GM04504 (cell line): Measurements from ENCODE around the gene HPS4.
"Not testable (repeated sequence)": the region's sequence is repeated elsewhere in the genome, so short reads cannot be mapped to it uniquely, and the experiment has no call there.

Experiments
- DNase-seq: peaks from one replicate; pipeline ENCODE4 v3.0.0-alpha.2; 2012; ENCODE audit warnings: low read depth

The HPS4 gene

DNA sequence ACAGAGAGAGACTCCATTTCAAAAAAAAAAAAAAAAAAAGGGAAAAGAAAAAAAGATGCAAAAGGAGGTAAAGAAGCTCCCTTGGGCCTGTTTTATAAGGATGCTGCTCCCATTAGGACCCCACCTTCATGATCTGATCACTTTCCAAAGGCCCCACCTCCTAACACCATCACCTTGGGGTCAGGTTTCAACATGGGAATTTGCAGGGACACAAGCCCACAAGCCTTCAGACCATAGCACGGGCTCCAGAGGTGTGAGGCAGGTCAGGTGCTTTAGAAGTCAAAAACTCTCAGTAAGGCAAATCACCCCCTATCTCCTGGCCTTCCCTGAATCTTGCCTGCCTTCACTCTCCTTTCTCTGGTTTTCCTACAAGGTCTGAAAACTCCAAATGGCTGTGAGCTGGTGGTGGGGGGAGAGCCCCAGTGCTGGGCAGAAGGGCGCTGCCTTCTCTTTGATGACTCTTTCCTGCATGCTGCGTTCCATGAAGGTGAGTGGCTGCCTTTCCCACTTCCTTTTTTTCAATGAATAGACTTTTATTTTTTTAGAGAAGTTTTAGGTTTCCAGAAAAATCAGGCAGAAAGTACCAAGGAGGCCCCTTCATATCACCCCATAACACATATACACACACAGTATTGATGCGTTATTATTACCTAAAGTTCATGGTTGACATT, 41.4 kb downstream of the HPS4 start:
- DNase-seq: no peak

DNA sequence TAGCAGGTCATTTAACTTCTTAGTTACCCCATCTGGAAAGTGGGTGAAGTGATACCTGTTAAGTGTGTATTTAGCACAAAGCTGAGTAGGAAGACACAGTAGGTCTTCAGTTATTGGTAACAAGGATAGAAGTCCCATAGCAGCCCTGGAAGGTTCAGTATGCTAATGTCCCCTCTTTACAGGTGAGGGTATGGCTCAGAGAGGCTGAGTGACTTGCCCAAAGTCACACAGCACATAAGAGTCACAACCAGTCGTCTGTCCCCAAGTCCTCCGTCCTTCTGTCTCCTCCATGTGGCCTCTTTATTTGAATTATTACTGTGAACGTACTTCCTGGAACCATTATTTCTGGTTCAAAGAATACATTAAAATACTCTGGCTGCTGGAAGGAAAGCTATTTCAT, 44.0 kb downstream of the HPS4 start:
- DNase-seq: no peak

- DNase-seq: not testable (repeated sequence)
Observed at GRCh38 chr22:26438776-26439175, 44.8 kb downstream of the HPS4 start.

DNA sequence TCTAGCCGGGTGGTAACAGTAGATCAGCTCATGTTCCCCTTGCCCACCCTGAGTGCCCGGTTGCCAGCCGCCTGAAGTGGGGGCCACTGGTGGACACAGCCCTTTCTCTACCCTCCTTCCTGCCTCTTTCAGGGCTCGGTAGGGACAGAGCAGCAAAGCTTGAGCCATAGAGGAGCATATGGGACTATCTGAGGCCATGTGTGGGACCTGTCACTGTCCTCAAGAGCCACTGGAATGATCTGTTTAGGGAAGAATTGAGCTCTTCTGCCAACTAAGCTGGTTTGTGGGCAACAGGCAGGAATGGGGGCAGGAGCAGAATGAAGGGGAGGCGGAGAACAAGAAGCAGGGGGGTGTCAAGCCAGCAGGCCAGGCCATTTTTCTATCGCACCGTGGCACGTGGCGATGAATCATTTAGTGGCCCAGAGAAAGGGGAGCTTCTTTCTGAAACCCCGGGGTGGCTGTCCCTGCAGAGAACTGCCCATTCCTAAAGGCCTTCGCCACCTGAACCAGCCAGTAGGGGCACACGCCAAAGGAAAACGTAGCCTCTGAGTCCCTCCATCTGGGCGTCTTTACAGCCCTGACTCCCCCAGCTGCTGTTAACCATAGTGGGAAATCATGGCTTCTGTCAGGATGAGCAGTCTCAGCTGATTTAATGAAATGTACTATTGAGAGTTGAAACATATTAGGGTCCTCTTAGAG, 45.7 kb downstream of the HPS4 start:
- no peak for DNase-seq

DNA sequence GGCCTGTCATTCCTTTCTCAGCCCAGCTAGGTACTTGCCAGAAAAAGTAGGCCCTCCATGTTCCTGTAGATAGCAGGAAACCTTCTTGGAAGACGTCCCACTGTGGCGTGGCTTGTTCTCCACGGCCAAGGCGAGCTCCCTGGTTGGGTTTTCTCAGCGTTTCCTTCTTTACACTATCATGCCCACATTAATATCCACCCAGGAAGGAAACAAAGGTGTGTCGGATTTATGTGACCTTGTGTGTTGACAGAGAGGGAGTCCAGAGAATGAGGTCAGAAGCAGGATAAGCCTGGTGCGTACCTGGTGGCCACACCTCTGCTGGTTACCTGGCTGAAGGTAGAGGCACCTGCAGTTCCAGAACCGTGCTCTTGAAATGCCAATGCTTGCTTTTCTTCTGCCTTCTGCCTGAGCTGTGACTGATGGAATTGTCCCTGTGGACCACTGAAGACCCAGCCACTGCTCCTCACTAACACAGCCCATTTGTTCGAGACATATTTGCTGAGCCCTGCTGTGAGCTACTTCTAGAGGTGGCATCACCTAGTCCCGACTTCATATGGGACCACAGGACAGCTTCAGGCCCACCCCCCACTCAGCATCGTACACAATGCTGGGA, 46.6 kb downstream of the HPS4 start:
- no peak for DNase-seq

DNA sequence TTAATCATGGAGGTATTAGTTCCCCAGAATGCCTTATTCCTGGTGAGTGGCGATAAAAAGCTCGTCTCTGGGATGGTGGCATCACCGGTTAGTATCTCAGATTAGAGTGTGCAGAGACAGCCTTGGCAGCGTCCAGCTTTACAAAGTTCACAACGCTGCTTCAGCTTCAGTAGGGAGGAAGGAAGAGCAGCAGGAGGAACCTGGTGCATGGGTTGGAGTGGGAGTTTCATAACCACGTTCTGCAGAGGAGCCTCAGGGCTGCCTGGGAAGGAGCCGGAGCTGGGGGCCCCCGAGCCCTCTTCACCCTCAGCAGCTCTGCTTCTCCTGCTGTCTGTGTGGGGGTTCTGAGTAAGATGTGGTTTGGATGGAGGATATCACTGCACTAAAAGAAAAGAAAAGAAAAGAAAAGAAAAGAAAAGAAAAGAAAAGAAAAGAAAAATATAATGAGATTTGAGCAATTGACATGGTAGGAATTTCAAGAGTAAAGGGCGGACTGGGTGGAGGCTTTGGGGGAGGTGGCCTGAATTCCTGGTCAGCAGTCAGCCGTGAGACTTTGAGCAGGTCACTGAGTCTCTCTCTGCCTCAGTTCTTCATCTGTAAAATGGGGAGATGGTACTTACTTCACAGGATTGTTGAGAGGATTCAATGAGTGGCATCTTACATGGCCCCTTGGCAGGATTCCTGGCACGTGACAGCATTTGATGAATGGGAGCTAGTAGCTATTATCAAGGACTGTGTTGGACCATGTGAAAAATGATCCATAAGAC, 48.1 kb downstream of the HPS4 start:
- no peak for DNase-seq

- DNase-seq: no peak
Observed at GRCh38 chr22:26433805-26434204, 49.8 kb downstream of the HPS4 start.

GRCh38 chr22:26432619-26433311, 50.8 kb downstream of the HPS4 start:
- no peak for DNase-seq

DNA sequence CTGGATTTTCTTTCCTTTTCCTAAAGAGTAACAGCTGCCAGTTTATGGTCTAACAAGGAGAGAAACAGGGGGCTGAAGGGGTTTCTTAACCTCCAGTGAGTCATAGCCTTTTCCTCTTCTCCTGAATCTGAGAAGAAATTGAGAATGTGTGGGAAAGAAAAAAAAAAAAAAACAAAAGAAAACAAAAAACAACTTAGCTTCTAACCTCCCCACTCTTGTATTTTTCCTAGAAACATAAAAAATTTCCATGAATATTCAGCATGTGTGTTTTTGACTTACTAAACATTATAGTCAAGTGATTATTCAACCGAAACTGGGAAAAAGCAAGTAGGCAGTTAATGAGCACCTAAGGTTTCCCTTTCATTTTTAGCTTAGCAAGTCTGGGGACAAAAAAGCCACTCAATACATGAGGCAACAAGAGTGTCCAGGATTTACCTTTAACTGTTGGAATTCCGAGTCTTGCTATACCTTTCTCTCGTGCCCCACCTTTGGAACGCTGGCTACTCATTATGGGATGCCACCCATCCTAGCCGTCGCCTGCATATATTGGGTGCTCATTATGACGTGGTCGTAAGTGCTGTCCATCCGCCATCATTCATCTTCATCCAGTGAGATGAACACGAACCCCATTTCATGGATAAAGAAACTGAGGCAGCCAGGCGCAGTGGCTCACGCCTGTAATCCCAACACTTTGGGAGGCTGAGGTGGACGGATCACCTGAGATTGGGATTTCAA, 52.2 kb downstream of the HPS4 start:
- no peak for DNase-seq

DNA sequence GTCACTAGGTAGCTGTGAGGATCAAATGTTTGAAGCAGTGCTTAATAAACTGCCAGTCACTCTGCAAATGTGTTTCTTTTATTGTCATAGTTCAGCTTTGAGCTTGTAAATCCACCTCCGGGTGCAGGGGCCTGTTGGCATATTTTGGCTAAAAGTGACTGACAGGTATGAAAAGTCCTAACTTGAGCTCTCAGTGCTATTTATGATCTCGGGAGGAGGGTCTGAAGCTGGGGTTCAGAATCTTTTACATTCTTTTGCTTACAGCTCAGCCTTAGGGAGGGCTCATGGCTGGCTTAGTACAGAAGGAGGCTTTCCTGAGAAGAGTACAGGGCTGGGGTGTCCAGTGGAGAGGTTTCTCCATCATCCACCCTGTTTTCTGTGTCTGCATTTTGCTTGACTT, 53.0 kb downstream of the HPS4 start:
- no peak for DNase-seq

GRCh38 chr22:26429458-26430286, 53.9 kb downstream of the HPS4 start:
- no peak for DNase-seq

GRCh38 chr22:26428515-26429457, 54.8 kb downstream of the HPS4 start, which contains the start of gene ASPHD2:
Gene ASPHD2 (plus strand): TSS chr22:26429260. CDS start chr22:26433616, 4,356 bp downstream.
- DNase-seq: peak; percentile 23

DNA sequence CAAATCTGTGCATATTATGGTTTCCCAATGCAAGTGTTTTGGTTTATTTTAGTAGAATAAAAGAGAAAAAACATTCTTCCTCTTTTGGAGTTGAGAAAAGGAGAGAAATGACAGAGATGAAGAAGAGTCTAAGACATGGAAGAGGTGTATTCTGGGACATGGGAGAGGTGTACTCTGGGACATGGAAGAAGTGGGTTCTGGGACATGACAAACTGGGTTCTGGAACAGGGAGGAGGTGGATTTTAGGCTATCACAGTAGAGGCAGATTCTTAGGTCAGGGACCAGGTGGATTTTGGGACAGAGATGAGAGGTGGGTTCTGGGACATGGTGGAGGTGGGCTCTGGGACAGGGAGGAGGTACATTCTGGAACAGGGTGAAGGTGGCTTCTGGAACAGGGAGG, 56.7 kb downstream of the HPS4 start:
- DNase-seq: no peak

DNA sequence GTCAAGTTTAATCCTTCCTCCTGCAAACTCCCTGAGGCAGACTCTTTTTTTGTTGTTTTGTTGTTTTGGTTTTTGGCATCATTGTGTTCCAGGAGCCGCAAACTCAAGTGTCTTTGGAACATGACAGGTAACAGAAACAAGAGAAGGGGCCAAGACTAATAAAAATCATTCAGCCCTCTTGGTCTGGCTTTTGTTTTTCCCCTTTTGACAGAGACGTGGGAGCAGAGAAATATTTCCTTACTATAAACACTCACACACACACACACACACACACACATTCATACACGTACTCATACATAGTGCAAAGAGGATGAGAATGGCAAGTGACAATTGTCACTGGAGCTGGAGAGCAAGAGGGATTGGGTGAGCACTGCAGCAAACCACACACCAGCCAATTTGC, 65.0 kb downstream of the HPS4 start:
- DNase-seq: no peak

DNA sequence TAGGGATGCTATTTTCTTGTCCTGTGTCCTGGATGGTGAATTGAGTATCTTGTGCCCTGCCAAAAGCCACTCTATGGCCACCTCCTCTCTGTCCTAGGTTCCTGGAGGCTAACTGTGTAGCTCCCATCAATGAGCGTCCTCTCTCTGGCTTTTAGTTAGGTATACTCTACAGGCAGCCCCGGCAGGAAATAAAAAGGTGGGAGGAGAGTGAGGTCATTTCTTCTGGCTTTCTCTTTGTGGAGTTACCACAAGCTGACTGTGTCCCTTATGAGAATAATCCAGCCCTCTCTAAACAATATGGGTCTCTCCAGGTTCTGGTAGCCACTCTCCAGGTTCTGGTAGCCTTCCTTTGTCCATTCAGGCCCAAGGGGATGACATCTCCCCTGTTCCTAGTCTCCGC, 66.2 kb downstream of the HPS4 start:
- no peak for DNase-seq

- peak; percentile 41 for DNase-seq
Observed at GRCh38 chr22:26416670-26417276, 66.8 kb downstream of the HPS4 start.

GRCh38 chr22:26416256-26416655, 67.3 kb downstream of the HPS4 start:
- no peak for DNase-seq

DNA sequence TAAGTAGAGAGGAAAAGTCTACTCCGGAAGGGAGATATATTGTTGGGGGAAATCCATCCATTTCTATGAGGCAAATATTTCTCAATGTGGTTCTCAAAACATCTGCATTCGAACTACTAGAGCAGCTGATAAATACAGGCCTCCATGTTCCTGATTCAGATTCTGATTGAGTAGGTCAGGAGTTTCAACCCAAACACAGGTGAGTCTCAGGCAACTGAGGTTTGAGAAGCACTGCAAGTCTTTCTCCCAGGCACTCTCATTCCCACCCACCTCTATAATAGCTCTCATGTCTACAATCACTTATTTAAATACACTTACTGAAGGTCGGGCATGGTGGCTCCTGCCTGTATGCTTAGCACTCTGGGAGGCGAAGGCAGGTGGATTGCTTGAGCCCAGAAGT, 69.2 kb downstream of the HPS4 start:
- DNase-seq: no peak

DNA sequence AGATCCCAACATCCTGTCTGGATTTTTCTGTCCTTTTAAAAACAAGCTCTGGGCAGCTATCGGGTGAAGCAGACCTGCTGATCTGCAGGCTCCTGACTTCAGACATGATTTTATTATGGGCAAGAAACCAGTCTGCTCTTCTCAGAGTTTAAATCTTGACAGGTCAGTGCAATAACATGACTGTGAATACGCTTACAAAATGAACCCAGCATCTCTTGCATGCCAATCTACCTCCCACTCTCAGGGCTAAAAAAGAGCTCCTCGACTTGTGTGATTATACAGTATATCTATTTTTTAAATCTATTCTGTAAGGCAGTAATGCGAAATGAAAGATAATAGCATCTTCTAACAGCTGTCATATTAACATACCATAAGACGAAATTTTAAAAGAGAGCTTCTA, 73.2 kb downstream of the HPS4 start:
- DNase-seq: no peak
